ELF-1 (cell line): ENCODE data around the gene TRIM8.
"Not testable (repeated sequence)": the region's sequence is repeated elsewhere in the genome, so short reads cannot be mapped to it uniquely, and the experiment has no call there.

ENCODE experiments used
- DNase-seq: peaks from one replicate; pipeline ENCODE4 v3.0.0-alpha.2; 2016; ENCODE audit warnings: low read depth, low spot score

Gene TRIM8

GRCh38 chr10:102649797-102650654 is 5.7 kb downstream of the TRIM8 start:
- DNase-seq, result no peak

GRCh38 chr10:102650655-102651454 is 6.6 kb downstream of the TRIM8 start:
- DNase-seq, result no peak

DNA sequence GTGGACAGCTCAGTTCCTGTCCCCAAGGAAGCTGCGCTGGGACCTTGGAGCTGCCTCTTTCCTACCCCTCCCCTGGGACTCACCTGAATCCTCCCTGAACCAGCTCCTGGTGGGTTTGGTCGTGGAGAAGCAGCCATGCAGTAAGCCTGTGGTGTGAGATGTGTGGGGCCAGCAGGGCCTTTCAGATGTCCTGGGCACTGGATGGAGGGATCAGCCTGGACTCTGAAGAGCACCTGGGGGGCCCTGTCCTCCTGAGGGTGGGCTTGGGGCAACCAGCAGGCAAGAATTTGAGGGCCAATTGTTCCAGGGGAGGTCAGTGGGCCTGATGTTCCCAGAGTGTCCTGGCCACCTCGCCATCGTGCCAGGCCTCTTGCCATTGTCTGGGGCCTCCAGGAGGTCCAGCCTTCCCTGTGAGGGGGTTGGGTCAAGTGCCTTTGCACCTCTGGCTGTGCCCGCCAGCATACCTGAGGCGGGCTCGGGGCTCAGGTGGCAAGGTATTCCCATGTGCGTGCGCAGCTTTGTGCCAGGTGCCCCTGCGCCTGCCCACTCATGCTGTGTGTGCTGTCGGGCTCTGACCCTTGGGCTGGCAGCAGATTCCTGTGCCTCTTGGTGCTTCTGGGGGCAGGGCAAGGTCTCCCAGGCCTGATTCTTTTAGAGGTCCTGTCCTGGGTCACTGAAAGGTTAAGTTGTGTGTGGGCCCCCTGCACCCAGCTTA is 7.3 kb downstream of the TRIM8 start:
- DNase-seq, result no peak

DNA sequence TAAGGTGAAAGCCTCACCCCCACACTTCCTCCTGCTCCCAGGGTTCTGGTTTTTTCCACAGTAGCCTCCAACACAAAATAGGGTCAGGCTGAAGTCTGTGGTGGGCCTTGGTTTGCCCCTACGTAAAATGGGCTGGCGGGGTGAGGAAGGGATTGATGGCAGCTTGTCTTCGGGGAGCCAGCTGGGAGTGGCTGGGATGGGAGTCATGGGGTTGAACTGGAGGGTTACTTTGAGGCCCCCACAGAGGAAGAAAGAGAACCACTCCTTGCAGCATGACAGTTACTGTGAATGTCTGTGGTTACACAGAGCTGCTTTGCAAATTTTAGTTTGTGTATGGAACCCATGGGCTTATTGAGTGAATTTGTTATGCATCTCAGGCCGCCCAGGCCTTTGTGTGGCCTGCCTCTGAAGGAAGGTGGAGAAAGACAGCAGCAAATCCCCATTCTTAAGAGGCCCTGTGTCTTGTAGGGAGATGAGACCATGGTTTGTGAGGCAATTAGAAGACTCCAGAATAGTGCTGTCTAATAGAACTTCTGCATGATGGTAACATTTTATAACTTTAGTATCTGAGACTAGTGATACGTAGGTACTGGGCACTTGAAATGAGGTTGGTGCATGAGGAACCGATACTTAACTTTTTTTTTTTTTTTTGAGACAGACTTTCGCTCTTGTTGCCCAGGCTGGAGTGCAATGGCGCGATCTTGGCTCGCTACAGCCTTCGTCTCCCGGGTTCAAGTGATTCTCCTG is 8.1 kb downstream of the TRIM8 start:
- DNase-seq, result no peak

DNA sequence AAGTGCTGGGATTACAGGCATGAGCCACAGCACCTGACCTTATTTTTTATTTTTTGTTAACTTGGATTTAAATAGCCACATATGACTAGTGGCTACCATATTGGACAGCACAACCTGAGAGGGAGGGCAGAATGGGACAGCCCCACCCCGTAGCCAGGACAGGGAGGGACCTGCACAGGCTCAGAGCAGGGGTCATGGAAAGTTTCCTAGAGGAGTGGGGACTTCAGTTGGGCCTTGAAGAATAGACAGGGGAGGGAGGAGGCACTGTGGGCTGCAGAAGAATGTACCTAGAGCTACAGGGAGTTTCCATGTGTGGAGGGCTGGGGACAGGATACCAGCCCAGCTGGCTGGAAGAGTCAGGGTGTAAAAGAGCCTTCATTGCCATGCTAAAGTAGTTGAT is 8.8 kb downstream of the TRIM8 start:
- DNase-seq, result no peak

GRCh38 chr10:102654566-102654965 is 10.3 kb downstream of the TRIM8 start:
- DNase-seq, result no peak

GRCh38 chr10:102654969-102655368 is 10.7 kb downstream of the TRIM8 start:
- no peak for DNase-seq

GRCh38 chr10:102656026-102656425 is 11.7 kb downstream of the TRIM8 start:
- no peak for DNase-seq

- DNase-seq, result no peak
Observed at GRCh38 chr10:102656791-102657371, 12.6 kb downstream of the TRIM8 start.

- DNase-seq, result no peak
Observed at GRCh38 chr10:102657451-102657850, 13.2 kb downstream of the TRIM8 start.

DNA sequence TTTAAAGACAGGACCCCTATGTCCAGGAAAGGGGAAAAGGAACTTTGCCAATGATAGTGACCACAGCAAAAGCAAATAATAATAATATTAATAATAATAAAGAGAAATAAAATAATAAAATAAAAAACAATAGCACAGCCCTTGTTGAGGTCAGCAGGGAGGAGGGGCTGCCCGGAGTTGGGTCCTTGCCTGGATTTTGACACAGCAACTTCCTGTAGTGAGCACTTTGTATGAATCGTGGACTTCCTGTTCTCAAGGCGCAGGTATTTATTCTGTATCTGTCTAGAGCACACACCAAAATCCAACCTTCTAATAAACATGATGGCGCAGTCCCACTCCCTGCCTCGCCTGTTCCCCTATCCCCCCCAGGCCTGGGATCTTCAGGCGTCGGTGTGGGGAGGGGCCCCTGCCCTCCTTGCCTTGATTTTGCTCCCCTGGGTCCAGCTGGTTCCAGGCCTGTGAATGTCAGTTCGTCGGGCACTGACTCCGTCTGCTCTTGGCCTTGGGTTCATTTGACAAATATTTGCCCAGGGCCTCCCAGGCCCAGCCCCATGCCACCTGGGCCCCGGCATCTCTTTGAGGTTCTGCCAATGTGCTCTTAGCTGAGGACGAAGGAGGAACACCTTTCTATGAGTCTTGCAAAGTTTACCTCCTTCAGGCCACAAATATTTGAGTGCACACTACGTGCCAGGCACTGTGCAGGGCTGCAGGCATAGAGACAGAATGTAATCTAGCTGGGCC is 13.9 kb downstream of the TRIM8 start:
- DNase-seq, result no peak

DNA sequence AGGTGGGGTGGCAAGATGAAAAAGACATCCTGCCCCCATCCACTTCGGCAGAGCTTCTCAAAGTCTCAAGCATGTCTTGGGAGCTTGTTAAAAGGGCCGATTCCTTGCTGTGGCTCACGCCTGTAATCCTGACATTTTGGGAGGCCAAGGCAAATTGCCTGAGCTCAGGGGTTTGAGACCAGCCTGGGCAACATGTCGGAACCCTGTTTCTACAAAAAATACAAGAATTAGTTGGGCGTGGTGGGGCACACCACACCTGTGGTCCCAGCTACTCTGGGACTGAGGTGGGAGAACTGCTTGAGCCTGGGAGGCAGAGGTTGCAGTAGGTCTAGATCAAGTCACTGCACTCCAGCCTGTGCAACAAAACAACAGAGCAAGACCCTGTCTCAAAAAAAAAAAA is 14.5 kb downstream of the TRIM8 start:
- DNase-seq, result no peak

- DNase-seq, result peak; percentile 61
Observed at GRCh38 chr10:102660888-102661657, 16.8 kb downstream of the TRIM8 start.

- DNase-seq, result no peak
Observed at GRCh38 chr10:102661658-102662028, 17.4 kb downstream of the TRIM8 start.

- no peak for DNase-seq
Observed at GRCh38 chr10:102665904-102666509, 21.7 kb downstream of the TRIM8 start.

GRCh38 chr10:102667411-102667810 is 23.1 kb downstream of the TRIM8 start:
- not testable (repeated sequence) for DNase-seq

DNA sequence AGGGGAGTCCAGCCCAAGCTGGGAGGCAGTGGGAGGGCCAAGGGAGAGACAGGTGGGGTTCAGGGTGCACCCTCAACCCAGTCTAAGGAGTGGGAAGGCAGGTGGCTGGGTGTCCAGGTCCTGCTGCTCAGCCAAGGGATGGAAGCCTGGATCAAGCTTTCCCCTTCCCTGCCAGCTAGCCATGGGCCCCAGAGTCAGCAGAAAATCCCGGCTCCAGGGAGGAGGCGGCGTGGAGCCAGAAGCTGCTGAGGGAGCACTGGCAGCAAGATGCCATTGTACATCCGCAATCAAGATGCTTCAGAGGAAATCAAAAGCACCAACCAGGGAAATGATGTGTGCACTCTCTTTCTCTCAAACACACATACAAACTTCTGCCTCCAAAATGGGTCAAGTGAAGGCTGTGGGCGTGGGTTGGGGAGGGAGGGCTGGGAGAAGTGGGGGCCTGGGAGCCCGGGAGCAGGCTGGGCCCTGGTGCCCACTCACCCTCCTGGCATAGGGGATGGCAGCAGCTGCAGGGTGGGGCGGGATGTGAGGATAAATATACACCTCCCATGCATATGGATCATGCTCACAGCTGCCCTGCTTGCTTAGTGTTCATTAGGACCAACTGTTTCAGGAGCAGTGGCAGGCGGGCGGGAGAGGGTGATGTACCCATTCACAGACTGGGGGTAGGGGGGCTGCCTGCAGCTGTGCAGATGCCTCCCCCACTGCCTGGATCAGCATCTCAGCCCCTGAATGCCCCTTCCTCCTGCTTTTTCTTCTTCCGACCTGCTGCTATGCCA is 24.2 kb downstream of the TRIM8 start:
- no peak for DNase-seq
